Ovary (tissue), 9 donors: ENCODE results near the gene SLC16A5. TPM values are rescaled to one million over a fixed set of nuclear protein-coding genes. Genes with fewer than 3 reads are reported as not detected.
"Not testable (repeated sequence)": the region's sequence is repeated elsewhere in the genome, so short reads cannot be mapped to it uniquely, and the experiment has no call there.

Experiments
- DNase-seq, 5 donors: peaks; one replicate each; pipeline ENCODE4 v3.0.0-alpha.2; 2019 to 2020
- H3K27ac ChIP-seq, 2 donors: fragments of 200-600 bp; one replicate each; pipeline versions ENCODE4 v1.5.1 to v1.8.0; 2019 to 2022
- H3K27me3 ChIP-seq: fragments of 200-600 bp; one replicate; pipeline ENCODE4 v1.8.0; 2022
- H3K36me3 ChIP-seq: fragments of 200-600 bp; sonication (generic); one replicate; pipeline ENCODE4 v1.5.1; 2019
- H3K4me1 ChIP-seq: one replicate; pipeline ENCODE4 v1.8.1; 2013; ENCODE audit warnings: mild to moderate bottlenecking, moderate library complexity; ENCODE audit not compliant: insufficient read depth
- H3K4me3 ChIP-seq: fragments of 200-600 bp; sonication (generic); one replicate; pipeline ENCODE4 v1.5.1; 2017
- H3K9me3 ChIP-seq, 2 donors: fragments of 200-600 bp in 1 of 2; sonication (generic) in 1 of 2; one replicate each; pipeline versions ENCODE4 v1.5.1 to v1.8.1; 2013 to 2019; ENCODE audit warnings: mild to moderate bottlenecking in 1 of 2, moderate library complexity in 1 of 2
- CTCF ChIP-seq, 3 donors: fragments of 450-650 bp in 2 of 3; fragments of 200-600 bp in 1 of 3; IDR thresholded peaks; one replicate each; pipeline versions ENCODE4 v1.5.1 to v1.8.0; 2016 to 2022; ENCODE audit warnings: antibody characterized with exemption in 3 of 3, mild to moderate bottlenecking in 1 of 3
- EP300 ChIP-seq: sonication (generic); formaldehyde crosslinking; IDR thresholded peaks from one replicate; pipeline ENCODE4 v1.6.1; 2017; ENCODE audit warnings: antibody characterized with exemption
- POLR2A ChIP-seq: fragments of 450-650 bp; IDR thresholded peaks from one replicate; pipeline ENCODE4 v1.6.1; 2017; ENCODE audit warnings: antibody characterized with exemption, mild to moderate bottlenecking, moderate library complexity
- WGBS, 3 donors: extraction: QIAGEN DNeasy Blood & Tissue Kit in 1 of 3; methylation state at CpG; one replicate each; pipeline versions ENCODE4 v1.1.5 to v1.1.7; 2013 to 2017; 5-methylcytosine and 5-hydroxymethylcytosine counted together
- intact Hi-C, 4 donors: fragments of 100-400 bp; cut with DNase I; formaldehyde crosslinking; loops; one replicate each; pipeline versions ENCODE4 v1.11.0 to v1.15.1; 2022 to 2023
- polyA plus RNA-seq, 2 donors: library from polyadenylated mRNA; stranded (reverse); fragments of 200-250 nt in 1 of 2; fragments of 350-450 nt in 1 of 2; fragmentation: Illumina TruSeq in 1 of 2; extraction: RNeasy Lipid Tissue Mini Kit (QIAGEN cat#74804) in 1 of 2; gene quantifications; one replicate each; pipeline ENCODE4 v1.2.3, GENCODE V29; 2013 to 2014
- total RNA-seq, 7 donors: library from RNA; depleted of rRNA in 2 of 7; stranded (reverse); fragments of >200 nt in 2 of 7; fragmentation: NEBNext Ultra II Directional in 3 of 7; extraction: Animal tissue kit (Norgen Biotek cat#: 25700) in 3 of 7; gene quantifications; one replicate each; pipeline versions ENCODE4 v1.1.0 to v1.2.4, GENCODE V29; 2016 to 2023
- donor health status: DM: no; HTN: no; CAD: no; lungs with moderate emphysema.
- donor health status: DM: no; HTN: no; CAD: no.
- donor health status: Bipolar disorder and iron deficiency.
- donor health status: DM: yes; HTN: yes; CAD: no.
- donor health status: DM: no; HTN: no; CAD: no.
- donor health status: DM: yes; HTN: yes; CAD: no.

Gene SLC16A5
- total and polyA plus RNA-seq, 9 donors = 2.0 to 20.6 (median 12.1) TPM

- peak overlapping the region in 1 of 2 donors; percentile 76 for H3K27ac ChIP-seq
Observed at GRCh38 chr17:75130059-75130631, 42.4 kb downstream of the SLC16A5 start.

GRCh38 chr17:75130632-75131277 lies 43.0 kb downstream of the SLC16A5 start:
- H3K4me3 ChIP-seq = peak overlapping the region; percentile 74
- DNase-seq = peak; percentile 52 to 73 (median 61)
- no peaks in the 10 kb centered on the region for H3K27me3 ChIP-seq
- no peaks in the 10 kb centered on the region for H3K36me3 ChIP-seq
- TF ChIP-seq POLR2A (no peak), CTCF (IDR thresholded peaks at IDR 0.05) (peak in 1 of 3 donors; percentile 37), EP300 (no peak)
- 10 to 13% (median 10%) methylated on average over 26 to 29 of the region's 29 CpGs for WGBS, 3 donors
- intact Hi-C loops = no loop called here
- H3K9me3 ChIP-seq = no peaks in the 10 kb centered on the region
- no peaks in the 10 kb centered on the region for H3K4me1 ChIP-seq
- H3K27ac ChIP-seq = peak overlapping the region; percentile 76 to 92

More at GRCh38 chr17:75130059-75130631, 42.4 kb downstream of the SLC16A5 start:
- H3K9me3 ChIP-seq = no peaks in the 10 kb centered on the region
- peak in 1 of 5 donors; percentile 44 for DNase-seq
- intact Hi-C loops = no loop called here
- H3K4me3 ChIP-seq = peak overlapping the region; percentile 74
- 67 to 82% (median 70%) methylated on average over 24 of the region's 24 CpGs for WGBS, 3 donors
- H3K4me1 ChIP-seq = no peaks in the 10 kb centered on the region
- TF ChIP-seq EP300 = no peak
- TF ChIP-seq CTCF (IDR thresholded peaks at IDR 0.05) = no peak
- no peak for TF ChIP-seq POLR2A
- no peaks in the 10 kb centered on the region for H3K27me3 ChIP-seq
- H3K36me3 ChIP-seq = no peaks in the 10 kb centered on the region

GRCh38 chr17:75131278-75132017 lies 43.7 kb downstream of the SLC16A5 start, which contains the start of gene NT5C:
TSS of gene NT5C (minus strand) at chr17:75131742. CDS start at chr17:75131707, 35 bp downstream.
- H3K27ac ChIP-seq = peak within 1 kb of the TSS; percentile 76 to 92
- intact Hi-C loops = no loop called here
- no peaks in the 10 kb centered on the region for H3K4me1 ChIP-seq
- DNase-seq = peak; percentile 79 to 90 (median 82)
- TF ChIP-seq CTCF (IDR thresholded peaks at IDR 0.05) (peak; percentile 73 to 88 (median 85)), POLR2A (peak; percentile 69), EP300 (no peak)
- no peaks in the 10 kb centered on the region for H3K27me3 ChIP-seq
- whole genome bisulfite sequencing, 3 donors = 0 to 1% (median 0%) methylated on average over 46 to 82 of the region's 82 CpGs
- H3K9me3 ChIP-seq = no peaks in the 10 kb centered on the region
- H3K36me3 ChIP-seq = no peaks in the 10 kb centered on the region
- peak within 1 kb of the TSS; percentile 74 for H3K4me3 ChIP-seq

- H3K9me3 ChIP-seq, H3K36me3 ChIP-seq, H3K27me3 ChIP-seq, H3K4me1 ChIP-seq, intact Hi-C loops: not testable (repeated sequence)
- H3K27ac ChIP-seq = peak overlapping the region; percentile 76 to 92
- peak overlapping the region; percentile 74 for H3K4me3 ChIP-seq
- WGBS, 3 donors = 77 to 81% (median 79%) methylated on average over 40 of the region's 40 CpGs
- DNase-seq = peak in 1 of 5 donors; percentile 18
Observed at GRCh38 chr17:75132018-75133000, 44.6 kb downstream of the SLC16A5 start.
